Stimulated activated CD8-positive, alpha-beta memory T cell treated with anti-CD3 and anti-CD28 coated beads, Interleukin-7, amount 100 ng/mL, for 4 hours (primary cell): Measurements from ENCODE around the gene DEFB132.
"Not testable (repeated sequence)": the region's sequence is repeated elsewhere in the genome, so short reads cannot be mapped to it uniquely, and the experiment has no call there.

Experiments used
- DNase-seq, 2 donors: peaks; one replicate each; pipeline ENCODE4 v3.0.0-alpha.2; 2020; ENCODE audit warnings: low read depth in 2 of 2

DEFB132 gene

GRCh38 chr20:257419-257818 lies at the start of gene DEFB132:
Gene DEFB132, plus strand, starts transcription at chr20:257724. Its CDS starts 55 bp downstream, at chr20:257779.
- no peak for DNase-seq

GRCh38 chr20:208942-209566 lies 48.5 kb upstream of the DEFB132 start:
- DNase-seq = no peak

- no peak for DNase-seq
Measured at GRCh38 chr20:210809-211502, 46.6 kb upstream of the DEFB132 start.

- no peak for DNase-seq
Measured at GRCh38 chr20:214383-214782, 43.1 kb upstream of the DEFB132 start.

- no peak for DNase-seq
Measured at GRCh38 chr20:215796-216195, 41.7 kb upstream of the DEFB132 start.

GRCh38 chr20:217266-217665 lies 40.3 kb upstream of the DEFB132 start:
- DNase-seq = no peak

- DNase-seq = no peak
Measured at GRCh38 chr20:219290-220115, 38.0 kb upstream of the DEFB132 start.

- DNase-seq = no peak
Measured at GRCh38 chr20:221258-221830, 36.2 kb upstream of the DEFB132 start.

GRCh38 chr20:225879-226278 lies 31.6 kb upstream of the DEFB132 start:
- DNase-seq = not testable (repeated sequence)

GRCh38 chr20:226958-227357 lies 30.6 kb upstream of the DEFB132 start, which contains the start of gene DEFB129:
Gene DEFB129, plus strand, starts transcription at chr20:227258. Its CDS starts 31 bp downstream, at chr20:227289.
- DNase-seq = no peak

- DNase-seq = no peak
Measured at GRCh38 chr20:227439-228105, 30.0 kb upstream of the DEFB132 start.

- no peak for DNase-seq
Measured at GRCh38 chr20:235891-236290, 21.6 kb upstream of the DEFB132 start.

- no peak for DNase-seq
Measured at GRCh38 chr20:237489-237888, 20.0 kb upstream of the DEFB132 start.

GRCh38 chr20:237929-238328 lies 19.6 kb upstream of the DEFB132 start:
- DNase-seq = no peak

- no peak for DNase-seq
Measured at GRCh38 chr20:242905-243304, 14.6 kb upstream of the DEFB132 start.

GRCh38 chr20:251354-251753 lies 6.2 kb upstream of the DEFB132 start:
- no peak for DNase-seq

- no peak for DNase-seq
Measured at GRCh38 chr20:252801-253200, 4.7 kb upstream of the DEFB132 start.

- not testable (repeated sequence) for DNase-seq
Measured at GRCh38 chr20:253447-253846, 4.1 kb upstream of the DEFB132 start.

- DNase-seq = no peak
Measured at GRCh38 chr20:258269-258858, 840 bp downstream of the DEFB132 start.

GRCh38 chr20:258963-259362 lies 1.4 kb downstream of the DEFB132 start:
- no peak for DNase-seq

- DNase-seq = no peak
Measured at GRCh38 chr20:259981-260380, 2.5 kb downstream of the DEFB132 start.
